Occipital lobe (tissue), 2 donors: ENCODE results near the gene KCNIP3. TPM values are rescaled to one million over a fixed set of nuclear protein-coding genes. Genes with fewer than 3 reads are reported as not detected.
"Not testable (repeated sequence)": the region's sequence is repeated elsewhere in the genome, so short reads cannot be mapped to it uniquely, and the experiment has no call there.

ENCODE experiments used
- DNase-seq: peaks from one replicate; lab custom pipeline; 2025; lab: John Stamatoyannopoulos, UW
- total RNA-seq: library from RNA; depleted of rRNA; stranded (reverse); fragments of >200 nt; gene quantifications from one replicate; pipeline ENCODE4 v1.2.3, GENCODE V29; 2014

The KCNIP3 gene
- total RNA-seq, 1 donor from 2014 or later = 6.9 TPM

- DNase-seq = no peak
Measured at GRCh38 chr2:95346738-95347671, 49.9 kb downstream of the KCNIP3 start.

- DNase-seq = no peak
Measured at GRCh38 chr2:95347681-95348608, 50.8 kb downstream of the KCNIP3 start.

GRCh38 chr2:95348609-95349567, 51.7 kb downstream of the KCNIP3 start:
- DNase-seq = no peak

GRCh38 chr2:95349568-95350322, 52.6 kb downstream of the KCNIP3 start:
- DNase-seq = no peak

- DNase-seq = no peak
Measured at GRCh38 chr2:95350368-95350767, 53.2 kb downstream of the KCNIP3 start.

GRCh38 chr2:95350774-95351597, 53.8 kb downstream of the KCNIP3 start:
- no peak for DNase-seq

GRCh38 chr2:95351598-95351915, 54.4 kb downstream of the KCNIP3 start:
- no peak for DNase-seq

GRCh38 chr2:95352310-95353054, 55.3 kb downstream of the KCNIP3 start:
- DNase-seq = no peak

- no peak for DNase-seq
Measured at GRCh38 chr2:95353055-95353575, 56.0 kb downstream of the KCNIP3 start.

- no peak for DNase-seq
Measured at GRCh38 chr2:95353613-95354468, 56.7 kb downstream of the KCNIP3 start.

GRCh38 chr2:95354469-95354901, 57.3 kb downstream of the KCNIP3 start:
- no peak for DNase-seq

GRCh38 chr2:95354925-95355324, 57.8 kb downstream of the KCNIP3 start:
- DNase-seq = no peak

- not testable (repeated sequence) for DNase-seq
Measured at GRCh38 chr2:95355486-95355885, 58.3 kb downstream of the KCNIP3 start.

- no peak for DNase-seq
Measured at GRCh38 chr2:95356821-95357700, 59.9 kb downstream of the KCNIP3 start.

GRCh38 chr2:95357717-95358280, 60.7 kb downstream of the KCNIP3 start:
- DNase-seq = no peak

GRCh38 chr2:95359031-95359430, 61.9 kb downstream of the KCNIP3 start:
- DNase-seq = no peak
